Skeletal muscle cell (primary cell): ENCODE data around the gene HOXC9.

Source experiments
- DNase-seq: peaks from one replicate; pipeline ENCODE4 v3.0.0-alpha.2; 2010; ENCODE audit warnings: low read depth
- H3K4me3 ChIP-seq: 2 replicates; pipeline ENCODE4 v1.5.1; 2011; ENCODE audit warnings: low read depth, mild to moderate bottlenecking, control low read depth, low read length, moderate library complexity

HOXC9 gene

DNA sequence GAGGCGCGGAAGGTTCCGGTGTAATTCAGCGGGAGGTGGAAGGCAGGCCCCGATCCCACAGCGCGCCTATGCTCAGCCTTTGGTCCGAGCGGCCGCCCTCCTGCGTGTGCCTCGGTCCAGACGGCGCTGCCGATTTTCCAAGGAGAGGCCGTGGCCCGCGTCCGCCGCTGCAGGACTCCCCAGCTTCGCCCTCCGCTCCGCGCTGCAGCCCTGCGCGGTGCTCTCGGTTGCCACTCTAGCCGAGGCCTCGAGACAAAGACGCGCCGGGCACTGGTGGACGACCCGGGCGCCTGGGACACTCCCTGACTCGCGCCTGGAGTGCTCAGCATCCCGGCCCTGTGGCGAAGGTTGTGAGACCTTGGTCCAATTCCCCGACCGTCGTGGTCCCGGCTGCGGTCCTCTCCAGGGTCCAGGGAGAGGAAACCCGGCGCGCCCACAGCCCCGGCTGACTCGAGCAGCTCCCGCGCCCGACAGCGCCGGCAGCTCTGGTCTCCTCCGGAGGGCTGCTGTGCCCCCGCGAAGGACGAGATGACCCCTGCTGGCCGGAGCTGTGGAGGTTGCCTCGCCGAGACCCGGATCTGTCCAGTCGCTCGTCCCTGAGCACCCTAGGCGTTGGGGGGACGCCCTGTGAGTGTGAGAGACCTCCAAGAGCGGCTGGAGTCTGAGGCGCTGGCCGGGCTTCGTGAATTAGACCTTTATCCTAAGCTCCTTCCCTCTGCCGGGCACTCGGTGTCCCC, 38.8 kb upstream of the HOXC9 start:
- DNase-seq: no peak
- H3K4me3 ChIP-seq: peak overlapping the region; percentile 28

DNA sequence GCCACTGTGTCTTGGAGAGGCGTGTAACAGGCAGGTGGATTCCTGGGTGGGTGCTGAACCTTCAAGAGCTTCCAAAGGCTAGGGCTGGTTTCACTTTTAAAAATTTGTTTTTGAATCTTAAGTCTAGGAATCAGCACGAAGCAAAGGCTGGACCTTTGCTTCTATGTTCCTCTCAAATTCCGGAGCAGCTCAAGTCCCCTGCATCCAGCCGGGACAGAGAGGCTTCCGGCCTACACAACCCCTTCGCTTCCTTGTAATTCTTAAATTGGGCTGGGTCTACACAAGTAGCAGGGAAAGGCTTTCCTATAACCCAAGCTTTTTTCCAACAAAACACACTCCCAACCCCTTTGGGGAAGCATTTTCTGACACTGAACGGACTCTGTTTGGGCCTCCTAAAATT, 37.0 kb upstream of the HOXC9 start:
- DNase-seq: no peak
- H3K4me3 ChIP-seq: peak overlapping the region; percentile 74

GRCh38 chr12:53963434-53964314, 36.3 kb upstream of the HOXC9 start:
- no peak for DNase-seq
- peak overlapping the region; percentile 74 for H3K4me3 ChIP-seq

- DNase-seq: no peak
- peak overlapping the region; percentile 74 for H3K4me3 ChIP-seq
These were observed 35.6 kb upstream of the HOXC9 start for GRCh38 chr12:53964315-53964713.

DNA sequence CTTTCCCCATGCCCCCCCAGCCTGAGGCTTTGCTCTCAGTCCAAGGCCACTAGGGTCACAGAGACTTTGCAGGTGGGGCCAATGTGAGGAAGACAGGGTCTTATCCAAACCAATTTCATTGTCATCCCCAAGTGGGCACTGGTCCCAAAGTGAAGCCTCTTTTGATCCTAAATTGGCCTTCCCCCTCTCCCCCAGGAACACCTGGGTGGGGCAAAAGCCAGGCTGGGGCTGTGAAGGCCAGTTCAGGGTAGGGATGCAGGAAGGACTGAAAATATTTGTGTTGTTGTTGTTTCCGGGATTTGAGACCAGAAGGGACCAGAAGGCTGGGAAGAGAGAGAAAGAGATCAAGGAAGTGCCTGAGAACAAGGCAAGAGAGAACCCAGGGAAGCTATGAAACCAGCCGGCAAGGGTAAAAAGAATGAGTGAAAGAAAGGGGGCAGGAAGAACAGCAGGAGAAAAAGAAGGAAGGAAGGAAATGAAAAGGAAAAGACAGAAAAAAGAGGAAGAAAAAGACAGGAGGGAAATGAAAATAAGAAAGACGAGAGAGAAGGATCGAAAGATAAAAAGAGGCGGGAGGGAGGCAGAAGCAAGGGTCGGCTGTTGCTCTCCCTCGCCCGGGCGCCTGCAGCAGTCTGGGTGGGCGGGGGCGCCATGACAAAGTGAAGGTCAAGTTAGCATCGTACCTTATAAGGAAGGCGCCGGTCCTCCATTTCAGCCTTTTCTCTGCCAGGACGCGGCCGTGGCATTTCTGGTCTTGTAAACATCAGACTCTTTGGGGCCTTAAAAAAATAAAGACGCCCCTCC, 34.5 kb upstream of the HOXC9 start:
- peak overlapping the region; percentile 74 for H3K4me3 ChIP-seq

DNA sequence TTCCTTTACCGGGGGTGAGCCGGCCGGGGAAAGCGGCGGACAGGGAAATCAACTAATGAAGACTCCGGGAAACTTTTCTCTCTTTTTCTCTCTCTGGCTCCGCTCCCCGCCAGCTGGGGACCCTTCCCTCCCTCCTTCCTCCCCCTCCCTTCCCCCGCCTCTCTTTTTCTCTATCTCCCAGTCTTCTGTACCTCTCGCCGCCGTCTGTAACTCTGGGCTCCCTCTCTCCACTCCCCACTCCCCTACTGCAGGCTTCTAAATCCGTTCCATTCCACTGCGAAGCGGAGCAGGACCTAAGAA, 33.9 kb upstream of the HOXC9 start:
- H3K4me3 ChIP-seq: peak overlapping the region; percentile 74
- no peak for DNase-seq

More for the DNA sequence above, 34.5 kb upstream of the HOXC9 start:
- DNase-seq: peak; percentile 66

DNA sequence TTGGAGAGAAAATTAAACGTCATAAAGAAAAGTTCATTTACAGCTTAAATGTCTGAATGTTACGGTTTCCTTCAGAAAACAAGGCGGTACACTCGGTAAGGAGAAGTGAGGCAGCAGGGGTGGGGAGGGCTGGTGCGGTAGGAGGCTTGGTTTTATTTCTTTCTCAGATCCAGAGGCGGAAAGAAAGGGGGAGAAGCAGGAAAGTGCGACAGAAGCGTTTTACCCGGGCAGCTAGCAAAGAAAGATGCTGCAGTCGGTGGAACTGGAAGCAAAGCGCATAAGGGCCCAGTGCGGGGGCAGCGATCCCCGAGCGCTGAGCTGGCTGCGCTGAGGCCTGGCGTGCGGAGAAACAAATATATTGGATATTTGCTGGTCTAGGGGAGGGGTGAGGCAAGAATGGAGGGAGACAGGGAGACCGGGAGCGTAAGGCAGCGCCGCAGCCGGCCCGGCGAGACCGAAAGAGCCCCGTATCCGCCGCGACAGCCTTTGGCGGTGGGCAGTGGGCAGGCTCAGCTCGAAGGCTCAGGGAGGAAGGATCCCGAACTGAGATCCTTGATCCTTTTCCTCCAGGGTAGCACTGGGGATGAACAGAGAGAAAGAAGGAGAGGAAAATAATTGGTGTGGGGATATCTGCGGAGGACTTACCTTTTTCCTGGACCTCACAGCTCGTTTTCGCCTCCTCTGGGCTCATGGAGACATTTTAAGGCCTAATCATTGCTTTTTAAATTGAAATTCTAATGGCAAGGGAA, 33.4 kb upstream of the HOXC9 start:
- DNase-seq: no peak
- H3K4me3 ChIP-seq: peak overlapping the region; percentile 74

GRCh38 chr12:53967421-53967925, 32.5 kb upstream of the HOXC9 start:
- peak overlapping the region; percentile 74 for H3K4me3 ChIP-seq

GRCh38 chr12:53968214-53969127, 31.5 kb upstream of the HOXC9 start:
- no peak for DNase-seq
- H3K4me3 ChIP-seq: peak overlapping the region; percentile 74

More at GRCh38 chr12:53967421-53967925, 32.5 kb upstream of the HOXC9 start:
- DNase-seq: no peak

DNA sequence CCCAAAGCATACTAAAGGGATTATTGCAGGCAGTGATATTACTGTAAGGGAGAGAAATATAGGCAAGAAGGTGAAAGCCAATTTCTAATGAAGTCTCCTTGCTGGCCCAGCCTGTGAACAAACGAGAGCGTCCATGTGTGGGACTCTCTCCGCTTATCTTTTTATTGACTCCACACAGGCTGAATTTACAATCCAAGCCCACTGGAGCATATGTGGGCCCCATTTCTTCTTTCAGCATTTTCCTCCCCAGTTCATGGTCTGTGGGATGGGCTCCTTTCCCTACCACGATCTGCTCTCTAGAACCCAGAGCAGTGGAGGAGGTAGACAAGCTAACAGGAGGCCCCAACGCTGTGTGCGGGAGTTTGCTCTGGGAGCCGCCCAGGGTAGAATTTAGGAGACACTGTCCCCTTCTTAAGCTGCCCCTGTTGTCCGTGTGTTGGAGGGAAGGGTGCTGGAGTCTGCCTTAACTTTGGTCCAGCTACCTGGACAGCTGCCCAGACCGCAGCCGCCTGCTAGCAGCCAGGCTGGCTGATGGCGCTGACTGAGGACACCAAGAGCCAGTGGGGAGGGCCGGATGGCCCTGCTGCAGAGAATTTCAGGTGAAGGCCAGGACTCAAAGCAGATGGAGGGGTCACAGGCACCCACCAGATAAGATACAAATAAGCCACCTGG, 30.2 kb upstream of the HOXC9 start:
- no peak for DNase-seq
- no peak overlapping the region for H3K4me3 ChIP-seq

GRCh38 chr12:53970451-53970850, 29.5 kb upstream of the HOXC9 start:
- no peak for DNase-seq
- H3K4me3 ChIP-seq: no peak overlapping the region

DNA sequence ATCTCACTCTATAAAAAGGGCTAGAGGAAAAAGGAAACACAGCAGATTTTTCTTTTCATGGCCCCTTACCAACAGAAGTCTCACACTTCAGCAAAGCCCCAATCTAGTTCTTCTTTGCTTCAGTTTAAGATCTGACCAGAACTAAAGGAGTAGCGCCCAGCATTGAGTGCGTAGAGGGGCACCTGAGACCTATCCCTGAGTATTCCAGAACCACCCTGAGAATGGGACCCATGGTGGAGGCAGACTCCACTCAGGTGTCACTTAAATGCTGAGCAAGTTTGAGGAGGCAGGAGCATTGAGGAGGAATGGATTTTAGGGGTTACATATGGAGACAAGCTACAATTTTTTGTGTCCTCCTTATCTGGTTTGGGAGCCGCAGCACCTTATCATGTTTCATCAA, 28.8 kb upstream of the HOXC9 start:
- DNase-seq: no peak
- H3K4me3 ChIP-seq: no peak overlapping the region

GRCh38 chr12:53971686-53972085, 28.3 kb upstream of the HOXC9 start:
- no peak overlapping the region for H3K4me3 ChIP-seq

DNA sequence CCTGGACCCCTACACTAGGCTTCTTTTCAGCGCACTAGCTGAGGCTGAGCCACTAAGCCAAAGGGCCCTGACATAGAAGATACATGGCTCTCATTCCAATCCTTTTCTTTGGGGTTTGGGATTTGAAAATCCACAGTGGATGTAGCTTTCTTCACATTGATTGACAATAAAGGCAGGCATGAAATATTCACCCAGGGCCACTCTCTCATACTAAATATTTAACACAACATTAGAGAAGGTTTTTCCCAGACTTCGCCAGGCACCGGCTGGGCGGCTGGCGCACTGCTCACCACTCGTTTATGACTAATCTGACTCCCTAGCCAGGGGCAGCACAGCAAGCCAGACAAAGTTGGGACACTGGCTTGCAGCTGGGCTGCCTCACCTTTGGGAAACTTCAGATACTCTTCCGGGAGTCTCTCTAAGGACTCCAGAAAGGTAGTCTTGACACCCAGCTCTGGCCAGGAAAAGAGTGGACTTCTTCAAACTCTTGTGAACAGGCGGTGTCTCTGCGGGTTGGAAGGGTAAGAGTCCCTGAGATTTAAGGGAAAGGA, 27.7 kb upstream of the HOXC9 start:
- H3K4me3 ChIP-seq: peak overlapping the region; percentile 75
- DNase-seq: no peak

More at GRCh38 chr12:53971686-53972085, 28.3 kb upstream of the HOXC9 start:
- no peak for DNase-seq

GRCh38 chr12:53972722-53973235, 27.2 kb upstream of the HOXC9 start, which contains the start of gene HOXC11:
Gene HOXC11, plus strand, starts transcription at chr12:53973126. Its CDS starts 116 bp downstream, at chr12:53973242.
- peak within 1 kb of the TSS; percentile 75 for H3K4me3 ChIP-seq
- DNase-seq: no peak

DNA sequence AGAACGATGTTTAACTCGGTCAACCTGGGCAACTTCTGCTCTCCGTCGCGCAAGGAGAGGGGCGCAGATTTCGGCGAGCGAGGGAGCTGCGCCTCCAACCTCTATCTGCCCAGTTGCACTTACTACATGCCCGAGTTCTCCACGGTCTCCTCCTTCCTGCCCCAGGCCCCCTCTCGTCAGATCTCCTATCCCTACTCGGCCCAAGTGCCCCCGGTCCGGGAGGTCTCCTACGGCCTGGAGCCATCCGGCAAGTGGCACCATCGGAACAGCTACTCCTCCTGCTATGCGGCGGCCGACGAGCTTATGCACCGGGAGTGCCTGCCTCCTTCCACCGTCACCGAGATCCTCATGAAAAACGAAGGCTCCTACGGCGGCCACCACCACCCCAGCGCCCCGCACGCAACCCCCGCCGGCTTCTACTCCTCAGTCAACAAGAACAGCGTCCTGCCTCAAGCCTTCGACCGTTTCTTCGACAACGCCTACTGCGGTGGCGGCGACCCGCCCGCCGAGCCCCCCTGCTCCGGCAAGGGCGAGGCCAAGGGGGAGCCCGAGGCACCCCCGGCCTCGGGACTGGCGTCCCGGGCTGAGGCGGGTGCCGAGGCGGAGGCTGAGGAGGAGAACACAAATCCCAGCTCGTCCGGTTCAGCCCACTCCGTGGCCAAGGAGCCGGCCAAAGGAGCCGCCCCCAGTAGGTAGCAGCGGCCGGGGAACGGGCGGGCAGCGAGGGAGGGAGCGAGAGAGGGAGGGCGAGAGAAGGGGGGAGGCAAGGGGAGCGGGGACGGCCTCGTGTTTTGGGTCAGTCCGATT, 26.5 kb upstream of the HOXC9 start:
- no peak for DNase-seq
- peak overlapping the region; percentile 75 for H3K4me3 ChIP-seq
